Stimulated activated CD4-positive, alpha-beta T cell treated with anti-CD3 and anti-CD28 coated beads, TNF-alpha, amount 100 ng/mL, for 24 hours (primary cell): Measurements from ENCODE around the gene DLGAP3.
"Not testable (repeated sequence)": the region's sequence is repeated elsewhere in the genome, so short reads cannot be mapped to it uniquely, and the experiment has no call there.

ENCODE experiments used
- DNase-seq, 3 experiments: peaks; one replicate each; pipeline ENCODE4 v3.0.0-alpha.2; 2020; ENCODE audit warnings: low read depth in 3 of 3

The DLGAP3 gene

GRCh38 chr1:34833711-34834110 lies 95.7 kb downstream of the DLGAP3 start:
- DNase-seq: no peak

- no peak for DNase-seq
Measured at GRCh38 chr1:34831721-34832246, 97.7 kb downstream of the DLGAP3 start.

- DNase-seq: no peak
Measured at GRCh38 chr1:34829250-34829649, 100.2 kb downstream of the DLGAP3 start.

GRCh38 chr1:34828611-34829010 lies 100.8 kb downstream of the DLGAP3 start:
- DNase-seq: no peak

- DNase-seq: no peak
Measured at GRCh38 chr1:34827341-34827941, 102.0 kb downstream of the DLGAP3 start.

- DNase-seq: no peak
Measured at GRCh38 chr1:34825455-34826091, 103.9 kb downstream of the DLGAP3 start.

- DNase-seq: no peak
Measured at GRCh38 chr1:34824817-34825454, 104.5 kb downstream of the DLGAP3 start.

GRCh38 chr1:34822202-34822601 lies 107.2 kb downstream of the DLGAP3 start:
- DNase-seq: no peak

GRCh38 chr1:34818862-34819261 lies 110.6 kb downstream of the DLGAP3 start:
- DNase-seq: not testable (repeated sequence)

GRCh38 chr1:34816778-34817177 lies 112.7 kb downstream of the DLGAP3 start:
- DNase-seq: no peak

- DNase-seq: no peak
Measured at GRCh38 chr1:34816332-34816731, 113.1 kb downstream of the DLGAP3 start.
